ENCODE data around the gene CNTN4. TPM values are rescaled to one million over a fixed set of nuclear protein-coding genes. Genes with fewer than 3 reads are reported as not detected.

Gene CNTN4
- total RNA-seq, 1 donor from 2014 or later, result 16.5 TPM

DNA sequence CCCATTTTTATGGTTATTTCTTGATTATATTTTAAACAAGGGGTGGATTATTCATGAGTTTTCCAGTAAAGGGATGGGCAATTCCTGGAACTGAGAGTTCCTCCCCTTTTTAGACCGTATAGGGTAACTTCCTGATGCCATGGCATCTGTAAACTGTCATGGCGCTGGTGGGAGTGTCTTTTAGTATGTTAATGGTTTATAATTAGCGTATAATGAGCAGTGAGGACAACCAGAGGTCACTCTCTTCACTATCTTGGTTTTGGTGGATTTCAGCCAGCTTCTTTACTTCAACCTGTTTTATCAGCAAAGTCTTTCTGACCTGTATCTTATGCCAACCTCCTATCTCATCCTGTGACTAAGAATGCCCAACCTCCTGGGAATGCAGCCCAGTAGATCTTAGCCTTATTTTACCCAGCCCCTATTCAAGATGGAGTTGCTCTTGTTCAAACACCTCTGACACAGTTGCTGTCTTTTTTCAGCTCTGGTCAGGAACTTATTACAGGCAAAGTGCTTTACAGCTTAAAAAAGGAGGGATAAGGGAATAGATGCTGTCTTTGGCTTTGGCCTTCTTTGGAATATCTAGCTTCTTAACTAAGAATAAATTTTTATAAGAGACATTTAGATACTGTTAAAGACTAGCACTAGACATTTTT lies 257.8 kb downstream of the CNTN4 start:
- no peaks in the 10 kb centered on the region for H3K27me3 ChIP-seq (ENCODE audit: control insufficient read depth, insufficient read depth, low read length)
- H3K36me3 ChIP-seq (ENCODE audit: control insufficient read depth, insufficient read depth, low read length), result no peaks in the 10 kb centered on the region
- TF ChIP-seq, protein P1, sequence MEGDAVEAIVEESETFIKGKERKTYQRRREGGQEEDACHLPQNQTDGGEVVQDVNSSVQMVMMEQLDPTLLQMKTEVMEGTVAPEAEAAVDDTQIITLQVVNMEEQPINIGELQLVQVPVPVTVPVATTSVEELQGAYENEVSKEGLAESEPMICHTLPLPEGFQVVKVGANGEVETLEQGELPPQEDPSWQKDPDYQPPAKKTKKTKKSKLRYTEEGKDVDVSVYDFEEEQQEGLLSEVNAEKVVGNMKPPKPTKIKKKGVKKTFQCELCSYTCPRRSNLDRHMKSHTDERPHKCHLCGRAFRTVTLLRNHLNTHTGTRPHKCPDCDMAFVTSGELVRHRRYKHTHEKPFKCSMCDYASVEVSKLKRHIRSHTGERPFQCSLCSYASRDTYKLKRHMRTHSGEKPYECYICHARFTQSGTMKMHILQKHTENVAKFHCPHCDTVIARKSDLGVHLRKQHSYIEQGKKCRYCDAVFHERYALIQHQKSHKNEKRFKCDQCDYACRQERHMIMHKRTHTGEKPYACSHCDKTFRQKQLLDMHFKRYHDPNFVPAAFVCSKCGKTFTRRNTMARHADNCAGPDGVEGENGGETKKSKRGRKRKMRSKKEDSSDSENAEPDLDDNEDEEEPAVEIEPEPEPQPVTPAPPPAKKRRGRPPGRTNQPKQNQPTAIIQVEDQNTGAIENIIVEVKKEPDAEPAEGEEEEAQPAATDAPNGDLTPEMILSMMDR (IDR thresholded peaks at IDR 0.05; ENCODE audit: insufficient read depth, low read length, poor library complexity, severe bottlenecking), result no peak
- H3K4me3 ChIP-seq (ENCODE audit: low read depth, low read length), result no peak overlapping the region
- no peak for DNase-seq (ENCODE audit: low read depth)

DNA sequence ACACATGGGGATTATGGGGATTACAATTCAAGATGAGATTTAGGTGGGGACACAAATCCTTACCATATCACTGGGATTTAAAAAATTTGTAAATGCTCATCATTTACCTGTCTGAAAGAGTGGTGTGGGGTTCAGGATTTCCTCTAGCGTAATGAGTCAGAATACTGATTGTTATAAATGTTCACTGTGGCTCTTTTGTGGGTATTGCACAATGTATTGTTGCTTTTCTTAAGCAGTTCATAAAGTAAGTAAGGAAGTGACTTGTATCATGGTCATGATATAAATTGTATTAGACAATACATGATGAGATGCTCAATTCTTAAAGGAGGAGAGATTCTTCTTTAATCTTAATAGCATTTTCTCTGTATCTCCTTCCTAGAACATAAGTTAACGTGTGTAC lies 262.1 kb downstream of the CNTN4 start:
- Histone ChIP-seq H3K27me3 (ENCODE audit: control insufficient read depth, insufficient read depth, low read length) (no peaks in the 10 kb centered on the region), H3K4me3 (ENCODE audit: low read depth, low read length) (no peak overlapping the region), H3K36me3 (ENCODE audit: control insufficient read depth, insufficient read depth, low read length) (no peaks in the 10 kb centered on the region)
- TF ChIP-seq, protein P1 (IDR thresholded peaks at IDR 0.05; ENCODE audit: insufficient read depth, low read length, poor library complexity, severe bottlenecking), result no peak
- DNase-seq (ENCODE audit: low read depth), result no peak

DNA sequence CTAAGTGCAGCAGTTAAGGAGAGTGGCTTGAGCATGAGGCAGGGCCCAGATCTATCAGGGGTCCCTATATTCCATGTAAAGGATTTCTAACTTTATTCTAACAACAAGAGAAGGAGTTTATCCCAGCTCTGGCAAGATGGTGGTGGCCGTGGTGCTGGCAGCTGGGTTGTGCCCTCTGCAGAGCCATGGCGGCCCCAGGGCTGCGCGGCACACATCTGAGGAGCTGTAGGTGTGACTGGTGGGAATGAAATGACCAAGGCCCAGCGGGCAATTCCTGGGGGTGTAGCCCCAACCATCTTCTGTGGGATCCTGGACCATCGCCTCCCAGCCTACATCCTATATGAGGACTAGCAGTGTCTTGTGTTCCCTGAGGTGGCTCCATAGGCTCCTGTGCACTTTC lies 263.5 kb downstream of the CNTN4 start:
- H3K36me3 ChIP-seq (ENCODE audit: control insufficient read depth, insufficient read depth, low read length), result no peaks in the 10 kb centered on the region
- no peaks in the 10 kb centered on the region for H3K27me3 ChIP-seq (ENCODE audit: control insufficient read depth, insufficient read depth, low read length)
- no peak overlapping the region for H3K4me3 ChIP-seq (ENCODE audit: low read depth, low read length)
- DNase-seq (ENCODE audit: low read depth), result no peak
- TF ChIP-seq, protein P1 (IDR thresholded peaks at IDR 0.05; ENCODE audit: insufficient read depth, low read length, poor library complexity, severe bottlenecking), result no peak

DNA sequence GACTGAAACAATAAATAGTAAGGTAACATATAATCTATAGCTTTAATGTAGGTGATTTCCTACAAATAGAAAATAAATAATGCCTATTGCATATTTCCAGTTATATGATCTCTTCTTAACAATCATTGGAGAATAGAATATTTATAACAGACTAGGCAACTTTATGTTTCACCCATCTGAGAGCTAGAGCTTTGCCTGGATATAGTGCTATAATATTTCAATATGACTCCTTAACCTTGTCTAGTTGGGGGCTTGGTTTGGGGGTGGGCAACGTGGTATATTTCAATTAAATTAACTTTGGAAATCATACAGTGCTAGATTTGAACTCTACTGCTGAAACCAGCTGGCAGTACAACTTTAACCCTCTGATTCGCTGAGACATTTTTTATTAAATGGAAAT lies 265.2 kb downstream of the CNTN4 start:
- Histone ChIP-seq H3K27me3 (ENCODE audit: control insufficient read depth, insufficient read depth, low read length) (no peaks in the 10 kb centered on the region), H3K4me3 (ENCODE audit: low read depth, low read length) (no peak overlapping the region), H3K36me3 (ENCODE audit: control insufficient read depth, insufficient read depth, low read length) (no peaks in the 10 kb centered on the region)
- DNase-seq (ENCODE audit: low read depth), result no peak
- TF ChIP-seq, protein P1 (IDR thresholded peaks at IDR 0.05; ENCODE audit: insufficient read depth, low read length, poor library complexity, severe bottlenecking), result no peak

DNA sequence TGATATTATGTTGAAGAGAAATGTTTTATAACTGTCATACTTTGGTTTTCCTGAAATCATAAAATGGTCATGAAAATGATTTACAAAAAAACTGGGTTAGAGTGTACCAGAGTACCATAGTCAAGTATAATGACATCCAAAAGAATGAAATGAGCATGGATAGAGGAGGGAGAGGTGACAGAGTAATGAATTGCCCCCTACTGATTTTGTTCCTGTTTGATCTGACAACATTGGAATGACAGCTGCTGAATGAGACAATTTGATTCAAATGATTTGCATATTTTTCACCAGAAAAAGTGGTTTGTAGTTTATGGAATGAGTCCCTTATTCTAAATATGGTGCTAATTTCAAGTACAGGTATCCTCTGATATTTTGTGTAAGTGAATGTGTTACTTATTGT lies 271.7 kb downstream of the CNTN4 start:
- DNase-seq (ENCODE audit: low read depth), result no peak
- no peak overlapping the region for H3K4me3 ChIP-seq (ENCODE audit: low read depth, low read length)
- H3K27me3 ChIP-seq (ENCODE audit: control insufficient read depth, insufficient read depth, low read length), result no peaks in the 10 kb centered on the region
- no peaks in the 10 kb centered on the region for H3K36me3 ChIP-seq (ENCODE audit: control insufficient read depth, insufficient read depth, low read length)
- TF ChIP-seq, protein P1 (IDR thresholded peaks at IDR 0.05; ENCODE audit: insufficient read depth, low read length, poor library complexity, severe bottlenecking), result no peak

DNA sequence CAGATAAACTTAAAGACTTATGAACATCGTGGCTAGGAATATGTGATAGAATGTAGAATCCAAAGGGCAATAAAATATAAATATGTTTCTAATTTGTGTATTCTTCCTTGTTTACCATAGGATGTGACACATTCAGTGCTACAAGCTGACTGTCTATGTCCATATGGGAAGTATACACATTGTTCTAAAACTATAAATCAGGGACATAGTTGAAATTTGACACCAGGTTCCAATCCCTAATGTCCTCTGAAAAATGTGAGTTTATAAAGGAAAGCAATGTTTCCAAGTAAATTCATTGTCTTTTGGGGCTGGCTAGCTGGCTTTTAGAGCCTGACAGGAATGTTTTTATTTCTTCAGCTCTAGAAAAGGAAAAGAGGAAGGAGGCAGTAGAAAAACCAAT lies 273.6 kb downstream of the CNTN4 start:
- no peaks in the 10 kb centered on the region for H3K27me3 ChIP-seq (ENCODE audit: control insufficient read depth, insufficient read depth, low read length)
- DNase-seq (ENCODE audit: low read depth), result no peak
- no peak overlapping the region for H3K4me3 ChIP-seq (ENCODE audit: low read depth, low read length)
- H3K36me3 ChIP-seq (ENCODE audit: control insufficient read depth, insufficient read depth, low read length), result no peaks in the 10 kb centered on the region
- TF ChIP-seq, protein P1 (IDR thresholded peaks at IDR 0.05; ENCODE audit: insufficient read depth, low read length, poor library complexity, severe bottlenecking), result no peak

Data from kidney epithelial cell (primary cell).